H1 (cell line): ENCODE data around the gene DCTN3. TPM values are rescaled to one million over a fixed set of nuclear protein-coding genes. Genes with fewer than 3 reads are reported as not detected.

Source experiments
- CTCF ChIA-PET: fragments of 300-600 bp; sonication (Branson Sonifier 250); formaldehyde crosslinking; loops from one replicate; lab custom pipeline; 2021; ENCODE audit not compliant: partially characterized antibody; lab: Charles Lee
- POLR2A ChIA-PET: fragments of 300-600 bp; sonication (Branson Sonifier 250); formaldehyde crosslinking; loops from one replicate; lab custom pipeline; 2021; ENCODE audit warnings: inconsistent platforms; ENCODE audit not compliant: partially characterized antibody; lab: Charles Lee
- DNase-seq, 2 experiments: peaks; one replicate each; pipeline versions ENCODE4 v3.0.0 to v3.0.0-alpha.2; 2010 to 2022; ENCODE audit warnings: low spot score in 2 of 2, low read depth in 1 of 2, mixed read lengths in 1 of 2
- FAIRE-seq: peaks from 2 replicates; lab custom pipeline; 2011; peaks lifted over from hg19 to GRCh38; lab: Jason Lieb, UNC
- H2AFZ ChIP-seq: 2 replicates; pipeline ENCODE4 v1.8.1; 2012; ENCODE audit warnings: low read length, inconsistent platforms
- H2AK5ac ChIP-seq: 2 replicates; pipeline ENCODE4 v1.6.1; 2013; ENCODE audit warnings: low read depth, low read length
- H2BK120ac ChIP-seq: replicated peaks from 2 replicates; pipeline ENCODE3; 2013; ENCODE audit warnings: low read depth, low read length, inconsistent platforms
- H2BK12ac ChIP-seq: 2 replicates; pipeline ENCODE4 v1.6.1; 2013; ENCODE audit warnings: low read depth, low read length
- H2BK15ac ChIP-seq: 2 replicates; pipeline ENCODE4 v1.6.1; 2013; ENCODE audit warnings: low read length
- H2BK20ac ChIP-seq: 2 replicates; pipeline ENCODE4 v1.6.1; 2013; ENCODE audit warnings: low read length
- H2BK5ac ChIP-seq: 2 replicates; pipeline ENCODE4 v1.6.1; 2013; ENCODE audit warnings: low read depth, low read length
- H3K14ac ChIP-seq: 2 replicates; pipeline ENCODE4 v1.6.1; 2013; ENCODE audit warnings: inconsistent platforms; ENCODE audit not compliant: insufficient read length
- H3K18ac ChIP-seq: 2 replicates; pipeline ENCODE4 v1.6.1; 2013; ENCODE audit warnings: low read length; ENCODE audit errors: extremely low read depth
- H3K23ac ChIP-seq: 2 replicates; pipeline ENCODE4 v1.6.1; 2013; ENCODE audit warnings: inconsistent platforms; ENCODE audit not compliant: insufficient read length
- H3K23me2 ChIP-seq: 2 replicates; pipeline ENCODE4 v1.6.1; 2013; ENCODE audit warnings: low read depth, low read length
- H3K27ac ChIP-seq: 2 replicates; pipeline ENCODE4 v1.6.1; 2011; ENCODE audit warnings: low read depth, low read length, inconsistent platforms
- H3K27me3 ChIP-seq, 4 experiments: replicated peaks in 1 of 4; 1 replicate in 1 of 4; 2 replicates in 3 of 4; pipeline versions ENCODE4 v1.6.1 to v1.8.1; 2011 to 2013; ENCODE audit warnings: low read length in 3 of 4, mild to moderate bottlenecking in 3 of 4, inconsistent platforms in 2 of 4, mixed read lengths in 2 of 4, moderate library complexity in 1 of 4; ENCODE audit not compliant: control insufficient read depth in 3 of 4, insufficient read depth in 3 of 4; ENCODE audit errors: extremely low read depth in 1 of 4
- H3K36me3 ChIP-seq, 4 experiments: 2 replicates each; pipeline versions ENCODE4 v1.6.1 to v1.8.1; 2011 to 2013; ENCODE audit warnings: mild to moderate bottlenecking in 4 of 4, low read length in 3 of 4, moderate library complexity in 2 of 4, control low read depth in 1 of 4, inconsistent platforms in 1 of 4; ENCODE audit not compliant: insufficient read depth in 4 of 4, control insufficient read depth in 2 of 4
- H3K4ac ChIP-seq: replicated peaks from 2 replicates; pipeline ENCODE3; 2013; ENCODE audit warnings: low read length, low read depth, mixed read lengths, inconsistent platforms; ENCODE audit not compliant: insufficient read length
- H3K4me1 ChIP-seq, 4 experiments: replicated peaks in 1 of 4; 1 replicate in 1 of 4; 2 replicates in 3 of 4; pipeline versions ENCODE4 v1.6.1 to v1.8.1; 2011 to 2013; ENCODE audit warnings: low read length in 3 of 4, inconsistent platforms in 2 of 4, mixed read lengths in 1 of 4; ENCODE audit not compliant: insufficient read depth in 4 of 4, control insufficient read depth in 3 of 4
- H3K4me2 ChIP-seq, 2 experiments: 2 replicates each; pipeline versions ENCODE4 v1.6.1 to v1.8.1; 2011 to 2013; ENCODE audit warnings: low read depth in 2 of 2, low read length in 2 of 2, control low read depth in 1 of 2, inconsistent platforms in 1 of 2, mild to moderate bottlenecking in 1 of 2; ENCODE audit not compliant: insufficient read depth in 1 of 2
- H3K4me3 ChIP-seq, 4 experiments: fragments of 200-600, 300-600 bp in 1 of 4; sonication (generic), shearing (Covaris generic), sonication (Bioruptor Twin) in 1 of 4; 2 replicates each; pipeline versions ENCODE4 v1.5.1 to v1.8.1; 2011 to 2016; ENCODE audit warnings: low read length in 4 of 4, low read depth in 3 of 4, control low read depth in 2 of 4, inconsistent platforms in 2 of 4, mild to moderate bottlenecking in 2 of 4, mixed read lengths in 1 of 4, moderate library complexity in 1 of 4; ENCODE audit not compliant: insufficient read depth in 2 of 4; ENCODE audit errors: extremely low read depth in 1 of 4
- H3K56ac ChIP-seq: replicated peaks from 2 replicates; pipeline ENCODE3; 2013; ENCODE audit warnings: low read depth, mild to moderate bottlenecking, mixed read lengths, low read length, inconsistent platforms; ENCODE audit not compliant: insufficient read length
- H3K79me1 ChIP-seq: 2 replicates; pipeline ENCODE4 v1.6.1; 2013; ENCODE audit warnings: low read depth, low read length, control low read depth
- H3K79me2 ChIP-seq, 2 experiments: 2 replicates each; pipeline versions ENCODE4 v1.6.1 to v1.8.1; 2012 to 2013; ENCODE audit warnings: low read length in 2 of 2, mild to moderate bottlenecking in 2 of 2, inconsistent platforms in 1 of 2; ENCODE audit not compliant: insufficient read depth in 2 of 2, control insufficient read depth in 1 of 2
- H3K9ac ChIP-seq, 4 experiments: replicated peaks in 1 of 4; 1 replicate in 1 of 4; 2 replicates in 3 of 4; pipeline versions ENCODE4 v1.6.1 to v1.8.1; 2011 to 2013; ENCODE audit warnings: low read depth in 3 of 4, low read length in 3 of 4, control low read depth in 2 of 4, mild to moderate bottlenecking in 2 of 4, moderate library complexity in 2 of 4, inconsistent platforms in 1 of 4; ENCODE audit errors: extremely low read depth in 1 of 4
- H3K9me3 ChIP-seq, 2 experiments: 2 replicates each; pipeline versions ENCODE4 v1.6.1 to v1.8.1; 2012 to 2013; ENCODE audit warnings: mild to moderate bottlenecking in 2 of 2, moderate library complexity in 2 of 2, control low read depth in 1 of 2, inconsistent platforms in 1 of 2, low read depth in 1 of 2, low read length in 1 of 2, mixed read lengths in 1 of 2; ENCODE audit not compliant: insufficient read depth in 2 of 2
- H4K20me1 ChIP-seq, 2 experiments: replicated peaks in 1 of 2; 2 replicates each; pipeline versions ENCODE3 to v1.8.1; 2011 to 2013; ENCODE audit warnings: inconsistent platforms in 2 of 2, low read length in 2 of 2, mild to moderate bottlenecking in 1 of 2; ENCODE audit not compliant: insufficient read depth in 2 of 2, control insufficient read depth in 1 of 2
- H4K5ac ChIP-seq: 2 replicates; pipeline ENCODE4 v1.6.1; 2013; ENCODE audit warnings: low read length, low read depth, mixed read lengths, inconsistent platforms; ENCODE audit not compliant: insufficient read length
- H4K8ac ChIP-seq: 2 replicates; pipeline ENCODE4 v1.8.0; 2013; ENCODE audit warnings: mild to moderate bottlenecking, moderate library complexity, low read length, inconsistent platforms; ENCODE audit not compliant: insufficient read depth; ENCODE audit errors: extremely low read depth
- H4K91ac ChIP-seq: replicated peaks from 2 replicates; pipeline ENCODE3; 2013; ENCODE audit warnings: low read length, mixed read lengths, inconsistent platforms; ENCODE audit not compliant: insufficient read length
- BACH1 ChIP-seq: IDR thresholded peaks from 2 replicates; pipeline ENCODE4 v1.6.1; 2012; ENCODE audit warnings: low read length, improper control_type of control experiment
- EP300 ChIP-seq, 2 experiments: IDR thresholded peaks; 1 replicate in 1 of 2; 2 replicates in 1 of 2; pipeline ENCODE4 v1.6.1; 2011 to 2012; ENCODE audit warnings: low read depth in 2 of 2, low read length in 2 of 2, mild to moderate bottlenecking in 2 of 2, borderline replicate concordance in 1 of 2, inconsistent platforms in 1 of 2, moderate library complexity in 1 of 2
- JUND ChIP-seq: IDR thresholded peaks from 2 replicates; pipeline ENCODE4 v1.6.1; 2011; ENCODE audit warnings: mild to moderate bottlenecking, improper control_type of control experiment, low read length
- POU5F1 ChIP-seq: IDR thresholded peaks from 2 replicates; pipeline ENCODE4 v1.6.1; 2011; ENCODE audit warnings: low read depth, mild to moderate bottlenecking, low read length, moderate library complexity
- SIN3A ChIP-seq, 2 experiments: IDR thresholded peaks in 1 of 2; conservative IDR thresholded peaks in 1 of 2; 2 replicates each; pipeline ENCODE4 v1.6.1; 2011 to 2012; ENCODE audit warnings: low read length in 2 of 2, improper control_type of control experiment in 1 of 2, low read depth in 1 of 2, mild to moderate bottlenecking in 1 of 2
- TAF1 ChIP-seq: IDR thresholded peaks from 2 replicates; pipeline ENCODE4 v1.6.1; 2011; ENCODE audit warnings: mild to moderate bottlenecking, low read depth, low read length
- TAF7 ChIP-seq: optimal IDR thresholded peaks from 2 replicates; pipeline ENCODE3; 2011; ENCODE audit warnings: low read depth, mild to moderate bottlenecking, inconsistent platforms, low read length, moderate library complexity, borderline replicate concordance
- WGBS, 2 experiments: shearing (Covaris generic) in 1 of 2; methylation state at CpG; one replicate each; pipeline versions ENCODE4 v1.1.6 to v1.1.7; 2013 to 2015; ENCODE audit warnings: low lambda C conversion rate in 2 of 2, mixed read lengths in 2 of 2, inconsistent platforms in 1 of 2, low coverage in 1 of 2, missing lambda C conversion rate in 1 of 2; ENCODE audit not compliant: insufficient replicate concordance in 2 of 2, insufficient coverage in 1 of 2, insufficient read length in 1 of 2; ENCODE audit errors: extremely low coverage in 1 of 2, missing lambda C conversion rate in 1 of 2; 5-methylcytosine and 5-hydroxymethylcytosine counted together
- polyA plus RNA-seq, 7 experiments: library from polyadenylated mRNA; depleted of rRNA in 3 of 7; stranded (reverse) in 5 of 7; unstranded in 2 of 7; fragments of >200 nt in 5 of 7; fragments of 200-250 nt in 2 of 7; gene quantifications; 1 replicate in 5 of 7; 2 replicates in 1 of 7; 4 replicates in 1 of 7; pipeline versions ENCODE4 v1.2.1 to v1.2.3, GENCODE V29; 2011 to 2013; ENCODE audit warnings: missing spikeins in 2 of 7, mixed read lengths in 2 of 7
- total RNA-seq: library from RNA; stranded (reverse); fragmentation: NEBNext Ultra II Directional; extraction: Animal tissue kit (Norgen Biotek cat#: 25700); gene quantifications from 2 replicates; pipeline ENCODE4 v1.2.1, GENCODE V29; 2021

DCTN3 gene
- total and polyA plus RNA-seq, 2 of the 8 experiments (the other 6 are each of a cell fraction or from before 2014, with no cell fraction given) = 25.6 to 39.2 TPM

DNA sequence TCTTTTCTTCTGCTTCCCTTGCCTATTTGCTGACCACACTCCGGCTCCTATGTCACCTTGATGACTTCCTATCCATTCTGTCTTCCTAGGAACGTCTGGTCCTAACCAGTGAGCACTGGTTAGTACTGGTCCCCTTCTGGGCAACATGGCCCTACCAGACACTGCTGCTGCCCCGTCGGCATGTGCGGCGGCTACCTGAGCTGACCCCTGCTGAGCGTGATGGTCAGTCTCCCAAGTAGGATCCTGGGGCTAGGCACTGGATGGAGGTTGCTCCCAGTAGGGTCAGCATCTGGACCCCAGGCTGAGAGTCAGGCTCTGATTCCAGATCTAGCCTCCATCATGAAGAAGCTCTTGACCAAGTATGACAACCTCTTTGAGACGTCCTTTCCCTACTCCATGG lies 28.4 kb upstream of the DCTN3 start:
- H4K91ac ChIP-seq = no peak overlapping the region
- H4K8ac ChIP-seq = no peak overlapping the region
- no peak overlapping the region for H3K56ac ChIP-seq
- H3K23ac ChIP-seq = no peak overlapping the region
- peaks cover 2 to 12% of the 10 kb centered on the region in 2 experiments for H4K20me1 ChIP-seq
- no peak overlapping the region for H3K27ac ChIP-seq
- H3K23me2 ChIP-seq = peaks cover 15% of the 10 kb centered on the region
- CTCF ChIA-PET = interaction anchor here (0.7 to 17.4 kb wide), 3 partner anchors 9 to 54 kb away, joined by 3 to 277 read pairs (median 109); partner anchors contain the start of genes CCL27, IL11RA and SIGMAR1
- H3K4me3 ChIP-seq = no peak overlapping the region
- no peak overlapping the region for H2BK12ac ChIP-seq
- peaks cover 9 to 34% (median 16%) of the 10 kb centered on the region in 4 experiments for H3K4me1 ChIP-seq
- no peaks in the 10 kb centered on the region; a peak in 1 of 7 replicates for H3K27me3 ChIP-seq
- TF ChIP-seq EP300 (IDR thresholded peaks at IDR 0.05; ENCODE audit: borderline replicate concordance in 1 of 2, low read depth in 2 of 2, low read length in 2 of 2) (no peak), SIN3A (conservative IDR thresholded peaks at IDR 0.05 in 1 of 2, IDR thresholded peaks at IDR 0.05 in 1 of 2; ENCODE audit: low read depth in 1 of 2, low read length in 2 of 2) (no peak), TAF1 (no peak), JUND (no peak), BACH1 (no peak), POU5F1 (no peak), TAF7 (no peak)
- H3K9me3 ChIP-seq = no peaks in the 10 kb centered on the region
- H3K79me2 ChIP-seq = peaks cover 0 to 12% of the 10 kb centered on the region in 2 experiments; a peak in 1 of 4 replicates
- H4K5ac ChIP-seq = no peak overlapping the region
- H3K18ac ChIP-seq = no peak overlapping the region
- H2BK5ac ChIP-seq = no peak overlapping the region
- 92% methylated on average over 8 of the region's 8 CpGs; no CpG with 5 or more reads in 1 of the 2 experiments for WGBS, 2 experiments
- H3K9ac ChIP-seq = no peak overlapping the region; a peak in 1 of 7 replicates
- no peak overlapping the region for H2BK20ac ChIP-seq
- no peak overlapping the region; a peak in 1 of 4 replicates for H3K4me2 ChIP-seq
- FAIRE-seq = no peak
- no peak overlapping the region for H2AK5ac ChIP-seq
- H2AFZ ChIP-seq = no peak overlapping the region
- POLR2A ChIA-PET = interaction anchor here (0.6 to 12.8 kb wide), 4 partner anchors 13 to 627 kb away, joined by 3 to 127 read pairs (median 48); partner anchors contain the start of genes ARID3C, CCL27 and SIGMAR1
- H3K79me1 ChIP-seq = peaks cover 6% of the 10 kb centered on the region; the same call in 1 of the 2 replicates
- no peak for DNase-seq
- H2BK120ac ChIP-seq = no peak overlapping the region
- H3K4ac ChIP-seq = no peak overlapping the region
- H2BK15ac ChIP-seq = no peak overlapping the region
- H3K14ac ChIP-seq = no peak overlapping the region
- H3K36me3 ChIP-seq = peaks cover 3 to 23% (median 8%) of the 10 kb centered on the region in 4 experiments; a peak in 7 of 8 replicates
